ENCODE results near the gene KIF4A.
"Not testable (repeated sequence)": the region's sequence is repeated elsewhere in the genome, so short reads cannot be mapped to it uniquely, and the experiment has no call there.

The KIF4A gene, protein sequence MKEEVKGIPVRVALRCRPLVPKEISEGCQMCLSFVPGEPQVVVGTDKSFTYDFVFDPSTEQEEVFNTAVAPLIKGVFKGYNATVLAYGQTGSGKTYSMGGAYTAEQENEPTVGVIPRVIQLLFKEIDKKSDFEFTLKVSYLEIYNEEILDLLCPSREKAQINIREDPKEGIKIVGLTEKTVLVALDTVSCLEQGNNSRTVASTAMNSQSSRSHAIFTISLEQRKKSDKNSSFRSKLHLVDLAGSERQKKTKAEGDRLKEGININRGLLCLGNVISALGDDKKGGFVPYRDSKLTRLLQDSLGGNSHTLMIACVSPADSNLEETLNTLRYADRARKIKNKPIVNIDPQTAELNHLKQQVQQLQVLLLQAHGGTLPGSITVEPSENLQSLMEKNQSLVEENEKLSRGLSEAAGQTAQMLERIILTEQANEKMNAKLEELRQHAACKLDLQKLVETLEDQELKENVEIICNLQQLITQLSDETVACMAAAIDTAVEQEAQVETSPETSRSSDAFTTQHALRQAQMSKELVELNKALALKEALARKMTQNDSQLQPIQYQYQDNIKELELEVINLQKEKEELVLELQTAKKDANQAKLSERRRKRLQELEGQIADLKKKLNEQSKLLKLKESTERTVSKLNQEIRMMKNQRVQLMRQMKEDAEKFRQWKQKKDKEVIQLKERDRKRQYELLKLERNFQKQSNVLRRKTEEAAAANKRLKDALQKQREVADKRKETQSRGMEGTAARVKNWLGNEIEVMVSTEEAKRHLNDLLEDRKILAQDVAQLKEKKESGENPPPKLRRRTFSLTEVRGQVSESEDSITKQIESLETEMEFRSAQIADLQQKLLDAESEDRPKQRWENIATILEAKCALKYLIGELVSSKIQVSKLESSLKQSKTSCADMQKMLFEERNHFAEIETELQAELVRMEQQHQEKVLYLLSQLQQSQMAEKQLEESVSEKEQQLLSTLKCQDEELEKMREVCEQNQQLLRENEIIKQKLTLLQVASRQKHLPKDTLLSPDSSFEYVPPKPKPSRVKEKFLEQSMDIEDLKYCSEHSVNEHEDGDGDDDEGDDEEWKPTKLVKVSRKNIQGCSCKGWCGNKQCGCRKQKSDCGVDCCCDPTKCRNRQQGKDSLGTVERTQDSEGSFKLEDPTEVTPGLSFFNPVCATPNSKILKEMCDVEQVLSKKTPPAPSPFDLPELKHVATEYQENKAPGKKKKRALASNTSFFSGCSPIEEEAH
- total RNA-seq: 0.42 to 0.48 reads per million in 2 donors

- peak; percentile 52 for DNase-seq
Measured at GRCh38 chrX:70289793-70290770, at the start of gene KIF4A, which contains the start of gene PDZD11. Gene KIF4A (plus strand): TSS chrX:70290104. CDS start chrX:70290459, 355 bp downstream. Gene PDZD11 (minus strand): TSS chrX:70289927. CDS start chrX:70289341, 586 bp downstream.

GRCh38 chrX:70240751-70241150, 49.2 kb upstream of the KIF4A start:
- DNase-seq: no peak

GRCh38 chrX:70241501-70241900, 48.4 kb upstream of the KIF4A start:
- no peak for DNase-seq

GRCh38 chrX:70243601-70244000, 46.3 kb upstream of the KIF4A start:
- DNase-seq: not testable (repeated sequence)

- no peak for DNase-seq
Measured at GRCh38 chrX:70244881-70245280, 45.0 kb upstream of the KIF4A start.

GRCh38 chrX:70247252-70247651, 42.7 kb upstream of the KIF4A start:
- no peak for DNase-seq

DNA sequence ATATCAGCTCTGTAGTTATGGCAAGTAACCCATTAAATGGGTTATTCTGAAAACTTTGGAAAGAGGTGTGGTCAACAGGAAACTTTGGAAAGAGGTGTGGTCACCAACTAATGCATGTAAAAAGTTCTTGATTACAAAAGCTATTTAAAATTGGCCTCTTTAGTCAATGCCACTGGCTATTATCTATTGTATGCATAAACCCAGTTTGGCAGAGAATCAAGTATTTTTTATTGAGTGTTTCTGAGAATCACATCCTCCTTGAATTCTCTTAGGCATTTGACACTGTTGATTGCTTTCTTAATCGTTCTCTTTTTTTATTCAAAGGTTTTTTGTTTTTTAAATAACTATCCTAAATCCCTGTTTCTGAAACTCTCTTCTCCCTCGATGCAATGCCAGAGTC, 37.4 kb upstream of the KIF4A start:
- no peak for DNase-seq

- DNase-seq: no peak
Measured at GRCh38 chrX:70253377-70254062, 36.4 kb upstream of the KIF4A start.

- no peak for DNase-seq
Measured at GRCh38 chrX:70254063-70254400, 35.9 kb upstream of the KIF4A start.

- no peak for DNase-seq
Measured at GRCh38 chrX:70254909-70255308, 35.0 kb upstream of the KIF4A start.

DNA sequence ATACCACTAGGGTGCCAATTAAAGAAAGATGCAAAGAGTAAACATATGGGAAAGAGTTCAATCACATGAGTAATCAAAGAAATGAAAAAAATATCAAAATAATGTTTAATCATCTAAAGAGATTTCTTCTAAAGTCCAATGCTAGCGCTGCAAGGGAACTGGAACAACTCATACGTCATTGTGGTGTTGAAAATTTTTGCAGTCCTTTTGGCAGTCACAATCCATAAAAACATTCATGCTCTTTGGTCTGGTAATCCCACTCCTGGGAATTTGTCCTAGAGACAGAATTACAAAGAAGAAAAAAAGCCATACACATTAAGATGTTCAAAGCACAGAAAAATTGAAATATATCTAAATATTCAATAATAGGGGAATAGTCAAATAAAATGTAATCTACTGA, 34.5 kb upstream of the KIF4A start:
- no peak for DNase-seq

DNA sequence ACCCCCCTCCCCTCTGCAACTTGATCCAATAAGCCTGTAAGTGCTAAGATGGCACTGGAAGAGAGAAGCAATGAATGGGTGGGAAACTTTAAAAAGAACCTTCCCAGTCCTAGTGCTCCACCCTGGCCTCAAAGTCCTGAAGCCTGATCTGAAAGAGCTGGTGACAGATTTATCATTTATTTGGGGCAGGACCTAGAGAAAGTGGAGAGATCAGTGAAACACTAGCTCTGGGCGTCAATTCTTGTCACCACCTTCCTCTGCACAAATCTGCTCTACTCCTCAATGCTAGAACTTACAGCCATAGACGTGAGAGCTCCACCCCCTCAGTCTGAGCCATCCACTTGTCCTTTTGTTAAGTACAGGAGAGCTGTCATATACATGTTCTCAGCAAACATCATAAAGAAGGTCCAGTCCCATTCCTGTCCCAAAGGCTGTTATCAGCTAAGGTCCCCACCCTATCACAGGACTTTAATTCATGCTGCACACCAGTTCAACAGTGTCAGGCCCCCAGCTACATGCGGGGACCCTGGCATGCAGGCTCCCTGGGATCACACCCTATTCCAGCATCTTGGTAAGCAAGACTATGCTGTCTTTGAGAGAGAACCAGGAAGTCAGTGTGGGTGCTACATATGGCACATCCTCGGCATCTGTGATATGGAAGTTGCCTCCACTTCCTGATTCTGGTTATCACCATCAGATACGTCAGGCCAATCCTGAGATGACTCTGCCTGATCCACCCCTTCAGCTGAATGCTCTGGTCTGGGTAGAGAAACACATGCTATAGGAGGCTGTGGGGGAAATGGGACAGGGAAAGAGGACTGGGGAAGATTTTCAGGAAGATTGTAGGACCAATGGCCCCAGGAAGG, 32.2 kb upstream of the KIF4A start:
- no peak for DNase-seq

- no peak for DNase-seq
Measured at GRCh38 chrX:70260104-70260503, 29.8 kb upstream of the KIF4A start, which contains the start of gene P2RY4. Gene P2RY4 (minus strand): TSS chrX:70260204. CDS start chrX:70259624, 580 bp downstream.

DNA sequence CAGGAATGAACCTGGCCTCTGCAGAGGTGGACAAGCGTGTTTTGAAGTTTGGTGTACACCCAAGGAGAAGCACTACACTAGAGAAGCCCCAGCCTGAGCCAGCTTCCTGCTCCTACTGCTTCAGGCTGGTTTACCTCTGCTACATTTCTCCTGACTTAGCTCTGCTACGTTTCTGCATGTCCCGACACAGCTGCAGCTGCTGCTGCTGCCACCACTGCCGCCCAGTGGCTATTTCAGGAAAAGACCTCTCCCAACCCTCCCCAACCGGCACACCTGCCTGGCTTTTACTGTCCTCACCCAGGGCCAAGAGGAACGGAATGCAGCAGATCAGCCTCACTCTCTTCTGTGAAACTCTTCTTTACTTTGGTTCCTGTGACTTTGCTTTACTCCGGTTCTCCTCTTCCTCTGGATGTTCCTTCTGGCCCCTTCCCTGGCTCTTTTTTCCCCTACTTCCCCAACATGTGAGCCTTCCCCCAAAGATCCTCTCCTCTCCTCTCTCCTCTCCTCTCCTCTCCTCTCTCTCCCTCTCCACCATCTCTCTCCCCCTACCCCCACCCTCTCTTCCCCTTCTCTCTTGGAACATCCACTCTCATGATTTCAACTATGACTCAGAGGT, 26.8 kb upstream of the KIF4A start:
- DNase-seq: no peak

DNA sequence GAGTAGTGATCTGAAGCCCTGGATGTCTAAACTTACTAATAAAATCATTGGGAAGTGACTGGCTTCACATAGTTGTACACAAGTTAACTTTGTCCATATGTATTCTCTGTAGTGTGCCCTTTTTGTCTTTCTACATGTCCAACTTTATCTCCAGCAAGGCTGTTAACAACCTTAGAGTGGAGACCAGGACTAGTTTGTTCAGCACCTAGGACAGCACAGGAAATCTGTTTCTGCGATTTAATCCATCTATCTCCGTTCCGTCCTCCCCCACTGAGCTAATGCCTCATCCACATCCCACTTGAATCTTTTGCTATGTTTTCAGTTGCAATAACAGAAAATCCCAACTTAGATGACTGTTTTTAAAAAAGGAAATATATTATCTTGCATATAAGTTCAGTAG, 25.1 kb upstream of the KIF4A start:
- DNase-seq: no peak

DNA sequence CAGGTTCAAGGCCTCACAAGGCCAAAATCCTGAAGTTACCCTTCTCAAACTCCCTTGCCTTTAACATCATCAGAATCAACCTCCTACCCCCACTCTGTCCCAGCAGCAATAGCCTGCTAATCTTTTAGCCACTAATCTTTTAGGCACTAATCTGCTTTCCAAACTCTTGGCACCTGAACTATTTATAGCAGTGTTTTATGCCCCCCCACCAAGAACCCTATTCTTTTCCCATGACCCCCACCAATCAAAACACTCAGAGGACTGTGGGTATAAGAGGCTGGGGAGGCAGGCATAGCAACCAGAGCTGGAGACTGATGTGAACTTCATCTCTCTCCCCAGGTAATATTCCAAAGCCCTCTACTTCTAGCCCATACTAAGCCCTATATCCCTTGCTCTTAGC, 21.9 kb upstream of the KIF4A start, which contains the start of gene ARR3:
TSS of gene ARR3 (plus strand) at position 301 of the 400 bp plus-strand sequence. CDS start 1,052 bp downstream, outside the sequence.
- no peak for DNase-seq

DNA sequence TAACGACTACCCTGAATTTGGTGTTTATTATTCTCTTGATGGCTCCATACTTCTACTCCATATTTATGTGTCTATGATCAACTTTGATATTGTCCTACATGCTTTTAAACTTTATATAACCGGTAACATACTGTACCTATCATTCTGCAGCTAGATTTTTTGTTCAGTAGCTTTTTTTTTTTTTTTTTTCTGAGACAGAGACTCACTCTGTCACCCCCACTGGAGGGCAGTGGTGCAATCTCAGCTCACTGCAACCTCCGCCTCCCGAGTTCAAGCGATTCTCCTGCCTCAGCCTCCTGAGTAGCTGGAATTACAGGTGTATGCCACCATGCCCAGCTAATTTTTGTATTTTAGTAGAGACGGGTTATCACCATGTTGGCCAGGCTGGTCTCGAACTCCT, 15.9 kb upstream of the KIF4A start:
- not testable (repeated sequence) for DNase-seq

GRCh38 chrX:70279081-70279480, 10.8 kb upstream of the KIF4A start:
- DNase-seq: no peak

DNA sequence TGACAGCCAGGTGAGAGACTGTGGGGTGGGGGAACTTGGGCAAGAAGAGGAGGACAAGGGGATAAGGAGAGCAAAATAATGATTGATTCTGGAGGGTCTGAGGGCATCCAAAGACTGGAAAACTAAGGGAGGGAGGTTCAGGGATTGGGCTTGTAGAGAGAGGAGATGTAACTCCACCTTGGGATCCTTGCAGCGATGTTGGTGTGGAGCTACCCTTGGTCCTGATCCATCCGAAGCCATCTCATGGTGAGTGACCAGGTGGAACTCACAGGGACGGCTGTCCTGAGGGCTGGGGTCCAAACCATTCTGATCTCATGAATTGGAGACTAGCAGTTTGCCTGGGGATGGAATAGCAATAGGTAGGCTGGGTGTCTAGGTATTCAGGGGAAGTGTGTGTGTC, 9.3 kb upstream of the KIF4A start:
- no peak for DNase-seq
